ENCODE results near the gene PAK5.

Gene PAK5

GRCh38 chr20:9838378-9839295 lies at the start of gene PAK5:
TSS of gene PAK5 (minus strand) at chr20:9839076. CDS start at chr20:9644328, 194,748 bp downstream.
- Histone ChIP-seq H3K4me1 (ENCODE audit: control insufficient read depth, insufficient read depth, low read length, unreplicated experiment) (no peaks in the 10 kb centered on the region), H3K36me3 (ENCODE audit: insufficient read depth, low read length) (no peaks in the 10 kb centered on the region), H2AFZ (ENCODE audit: low read length, unreplicated experiment) (no peak within 1 kb of the TSS), H3K27ac (ENCODE audit: low read depth, low read length) (no peak within 1 kb of the TSS), H3K79me2 (ENCODE audit: control insufficient read depth, insufficient read depth, low read length, unreplicated experiment) (no peaks in the 10 kb centered on the region), H3K27me3 (ENCODE audit: insufficient read depth, low read length) (peaks cover 55% of the 10 kb centered on the region), H3K4me3 (ENCODE audit: low read depth, low read length) (no peak within 1 kb of the TSS)

GRCh38 chr20:9887706-9888105 lies 48.8 kb upstream of the PAK5 start:
- no peak overlapping the region for H3K4me3 ChIP-seq (ENCODE audit: low read depth, low read length)
- no peaks in the 10 kb centered on the region for H3K36me3 ChIP-seq (ENCODE audit: insufficient read depth, low read length)
- H3K4me1 ChIP-seq (ENCODE audit: control insufficient read depth, insufficient read depth, low read length, unreplicated experiment), result no peaks in the 10 kb centered on the region
- no peak overlapping the region for H2AFZ ChIP-seq (ENCODE audit: low read length, unreplicated experiment)
- H3K27me3 ChIP-seq (ENCODE audit: insufficient read depth, low read length), result peaks cover 10% of the 10 kb centered on the region; the same call in 1 of the 2 replicates
- no peaks in the 10 kb centered on the region for H3K79me2 ChIP-seq (ENCODE audit: control insufficient read depth, insufficient read depth, low read length, unreplicated experiment)
- no peak overlapping the region for H3K27ac ChIP-seq (ENCODE audit: low read depth, low read length)

DNA sequence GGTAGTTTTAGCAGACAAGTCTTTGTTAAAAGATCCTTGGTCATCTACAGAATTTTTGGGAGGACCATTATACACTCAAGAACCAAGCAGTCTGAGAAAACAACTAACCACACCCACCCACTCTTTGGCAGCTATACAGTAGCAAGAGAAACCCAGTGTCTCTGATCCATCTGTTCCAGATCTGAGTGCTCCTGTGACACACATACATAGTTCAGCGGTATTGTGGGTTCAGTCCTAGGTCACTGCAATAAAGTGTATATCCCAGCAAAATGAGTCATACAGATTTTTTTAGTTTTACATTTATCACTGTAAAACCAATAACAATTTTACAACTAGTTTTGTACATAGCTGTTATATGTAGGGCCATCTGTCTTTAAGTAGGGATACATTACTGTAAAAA lies 47.4 kb upstream of the PAK5 start:
- Histone ChIP-seq H3K27me3 (ENCODE audit: insufficient read depth, low read length) (peaks cover 6% of the 10 kb centered on the region; the same call in 1 of the 2 replicates), H3K27ac (ENCODE audit: low read depth, low read length) (no peak overlapping the region), H3K4me3 (ENCODE audit: low read depth, low read length) (no peak overlapping the region)

GRCh38 chr20:9884666-9885065 lies 45.8 kb upstream of the PAK5 start:
- no peak overlapping the region for H3K4me3 ChIP-seq (ENCODE audit: low read depth, low read length)

More for the DNA sequence above, 47.4 kb upstream of the PAK5 start:
- Histone ChIP-seq H3K79me2 (ENCODE audit: control insufficient read depth, insufficient read depth, low read length, unreplicated experiment) (no peaks in the 10 kb centered on the region), H3K36me3 (ENCODE audit: insufficient read depth, low read length) (no peaks in the 10 kb centered on the region), H3K4me1 (ENCODE audit: control insufficient read depth, insufficient read depth, low read length, unreplicated experiment) (no peaks in the 10 kb centered on the region), H2AFZ (ENCODE audit: low read length, unreplicated experiment) (no peak overlapping the region)

GRCh38 chr20:9884061-9884460 lies 45.2 kb upstream of the PAK5 start:
- H2AFZ ChIP-seq (ENCODE audit: low read length, unreplicated experiment), result no peak overlapping the region
- no peaks in the 10 kb centered on the region for H3K79me2 ChIP-seq (ENCODE audit: control insufficient read depth, insufficient read depth, low read length, unreplicated experiment)
- H3K4me1 ChIP-seq (ENCODE audit: control insufficient read depth, insufficient read depth, low read length, unreplicated experiment), result no peaks in the 10 kb centered on the region
- H3K36me3 ChIP-seq (ENCODE audit: insufficient read depth, low read length), result no peaks in the 10 kb centered on the region
- peaks cover 19% of the 10 kb centered on the region for H3K27me3 ChIP-seq (ENCODE audit: insufficient read depth, low read length)
- H3K4me3 ChIP-seq (ENCODE audit: low read depth, low read length), result no peak overlapping the region
- H3K27ac ChIP-seq (ENCODE audit: low read depth, low read length), result no peak overlapping the region

More at GRCh38 chr20:9884666-9885065, 45.8 kb upstream of the PAK5 start:
- H2AFZ ChIP-seq (ENCODE audit: low read length, unreplicated experiment), result no peak overlapping the region
- no peak overlapping the region for H3K27ac ChIP-seq (ENCODE audit: low read depth, low read length)
- H3K4me1 ChIP-seq (ENCODE audit: control insufficient read depth, insufficient read depth, low read length, unreplicated experiment), result no peaks in the 10 kb centered on the region
- H3K27me3 ChIP-seq (ENCODE audit: insufficient read depth, low read length), result peaks cover 18% of the 10 kb centered on the region
- H3K79me2 ChIP-seq (ENCODE audit: control insufficient read depth, insufficient read depth, low read length, unreplicated experiment), result no peaks in the 10 kb centered on the region
- no peaks in the 10 kb centered on the region for H3K36me3 ChIP-seq (ENCODE audit: insufficient read depth, low read length)

DNA sequence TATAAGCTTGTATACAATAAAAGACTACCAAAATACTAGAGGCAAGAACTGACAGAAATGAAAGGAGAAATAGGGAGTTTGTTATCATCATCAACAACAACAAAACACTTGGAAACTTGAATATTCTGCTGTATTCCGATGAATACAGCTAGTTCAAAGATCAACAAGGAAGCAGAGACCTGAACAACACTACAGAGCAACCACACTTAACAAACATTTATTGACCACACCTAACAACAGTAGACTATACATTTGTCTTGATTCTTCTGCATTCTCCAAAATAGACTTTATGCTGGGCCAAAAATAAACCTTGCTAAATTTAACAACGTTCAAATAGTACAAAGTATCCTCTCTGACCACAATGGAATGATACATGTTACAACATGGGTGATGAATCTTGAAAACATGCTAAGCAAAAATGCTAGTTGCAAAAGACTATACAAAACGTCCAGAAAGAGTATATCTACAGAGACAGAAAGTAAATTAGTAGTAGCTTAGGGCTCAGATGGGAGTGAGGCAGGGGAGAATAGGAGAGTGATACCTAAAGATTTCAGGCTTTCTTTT lies 39.1 kb upstream of the PAK5 start:
- Histone ChIP-seq H3K4me1 (ENCODE audit: control insufficient read depth, insufficient read depth, low read length, unreplicated experiment) (no peaks in the 10 kb centered on the region), H3K4me3 (ENCODE audit: low read depth, low read length) (no peak overlapping the region), H3K79me2 (ENCODE audit: control insufficient read depth, insufficient read depth, low read length, unreplicated experiment) (no peaks in the 10 kb centered on the region), H3K27me3 (ENCODE audit: insufficient read depth, low read length) (peaks cover 35% of the 10 kb centered on the region), H3K27ac (ENCODE audit: low read depth, low read length) (no peak overlapping the region), H3K36me3 (ENCODE audit: insufficient read depth, low read length) (no peaks in the 10 kb centered on the region), H2AFZ (ENCODE audit: low read length, unreplicated experiment) (no peak overlapping the region)

GRCh38 chr20:9867196-9867980 lies 28.5 kb upstream of the PAK5 start:
- Histone ChIP-seq H3K79me2 (ENCODE audit: control insufficient read depth, insufficient read depth, low read length, unreplicated experiment) (no peaks in the 10 kb centered on the region), H3K27ac (ENCODE audit: low read depth, low read length) (no peak overlapping the region), H3K36me3 (ENCODE audit: insufficient read depth, low read length) (no peaks in the 10 kb centered on the region), H2AFZ (ENCODE audit: low read length, unreplicated experiment) (no peak overlapping the region), H3K4me3 (ENCODE audit: low read depth, low read length) (no peak overlapping the region), H3K4me1 (ENCODE audit: control insufficient read depth, insufficient read depth, low read length, unreplicated experiment) (no peaks in the 10 kb centered on the region), H3K27me3 (ENCODE audit: insufficient read depth, low read length) (peaks cover 36% of the 10 kb centered on the region)

GRCh38 chr20:9852566-9852965 lies 13.7 kb upstream of the PAK5 start:
- Histone ChIP-seq H3K4me1 (ENCODE audit: control insufficient read depth, insufficient read depth, low read length, unreplicated experiment) (no peaks in the 10 kb centered on the region), H3K4me3 (ENCODE audit: low read depth, low read length) (no peak overlapping the region), H2AFZ (ENCODE audit: low read length, unreplicated experiment) (no peak overlapping the region), H3K36me3 (ENCODE audit: insufficient read depth, low read length) (no peaks in the 10 kb centered on the region), H3K27ac (ENCODE audit: low read depth, low read length) (no peak overlapping the region), H3K79me2 (ENCODE audit: control insufficient read depth, insufficient read depth, low read length, unreplicated experiment) (no peaks in the 10 kb centered on the region), H3K27me3 (ENCODE audit: insufficient read depth, low read length) (peaks cover 27% of the 10 kb centered on the region)

DNA sequence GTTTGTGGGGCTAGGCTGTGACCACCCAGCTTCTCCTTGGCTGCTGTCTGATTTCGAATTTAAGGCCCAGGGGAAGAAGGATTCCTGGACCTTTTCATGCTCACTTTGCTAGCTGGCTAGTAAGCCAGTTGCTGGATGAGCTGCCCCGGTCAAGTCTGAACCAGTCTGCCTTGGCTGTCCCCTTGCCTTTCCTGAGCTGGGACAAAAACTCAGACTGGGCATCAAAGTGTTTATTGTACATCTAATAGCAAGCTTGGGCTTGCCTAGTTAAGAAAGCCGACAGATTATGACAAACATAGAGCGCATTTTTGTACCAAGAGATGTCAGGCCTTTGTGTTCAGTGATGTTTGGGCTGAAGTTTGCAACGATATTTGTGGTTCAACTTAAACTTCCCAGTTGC lies 750 bp upstream of the PAK5 start:
- Histone ChIP-seq H3K27me3 (ENCODE audit: insufficient read depth, low read length) (peaks cover 55% of the 10 kb centered on the region), H3K79me2 (ENCODE audit: control insufficient read depth, insufficient read depth, low read length, unreplicated experiment) (no peaks in the 10 kb centered on the region), H3K4me3 (ENCODE audit: low read depth, low read length) (no peak overlapping the region), H2AFZ (ENCODE audit: low read length, unreplicated experiment) (no peak overlapping the region), H3K36me3 (ENCODE audit: insufficient read depth, low read length) (no peaks in the 10 kb centered on the region), H3K27ac (ENCODE audit: low read depth, low read length) (no peak overlapping the region), H3K4me1 (ENCODE audit: control insufficient read depth, insufficient read depth, low read length, unreplicated experiment) (no peaks in the 10 kb centered on the region)

GRCh38 chr20:9838035-9838377 lies 870 bp downstream of the PAK5 start:
- Histone ChIP-seq H3K36me3 (ENCODE audit: insufficient read depth, low read length) (no peaks in the 10 kb centered on the region), H3K27ac (ENCODE audit: low read depth, low read length) (no peak overlapping the region), H3K79me2 (ENCODE audit: control insufficient read depth, insufficient read depth, low read length, unreplicated experiment) (no peaks in the 10 kb centered on the region), H3K27me3 (ENCODE audit: insufficient read depth, low read length) (peaks cover 55% of the 10 kb centered on the region), H2AFZ (ENCODE audit: low read length, unreplicated experiment) (no peak overlapping the region), H3K4me3 (ENCODE audit: low read depth, low read length) (no peak overlapping the region), H3K4me1 (ENCODE audit: control insufficient read depth, insufficient read depth, low read length, unreplicated experiment) (no peaks in the 10 kb centered on the region)

All from ACC112 (cell line).